ENCODE data around the gene ENTR1.
A peak's percentile ranks its signal among the peaks of the same experiment; 100 is the strongest.

ENTR1 gene, protein sequence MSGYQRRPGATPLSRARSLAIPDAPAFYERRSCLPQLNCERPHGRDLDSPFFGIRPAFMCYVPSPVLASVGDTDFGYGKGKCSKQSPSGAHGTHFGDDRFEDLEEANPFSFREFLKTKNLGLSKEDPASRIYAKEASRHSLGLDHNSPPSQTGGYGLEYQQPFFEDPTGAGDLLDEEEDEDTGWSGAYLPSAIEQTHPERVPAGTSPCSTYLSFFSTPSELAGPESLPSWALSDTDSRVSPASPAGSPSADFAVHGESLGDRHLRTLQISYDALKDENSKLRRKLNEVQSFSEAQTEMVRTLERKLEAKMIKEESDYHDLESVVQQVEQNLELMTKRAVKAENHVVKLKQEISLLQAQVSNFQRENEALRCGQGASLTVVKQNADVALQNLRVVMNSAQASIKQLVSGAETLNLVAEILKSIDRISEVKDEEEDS

DNA sequence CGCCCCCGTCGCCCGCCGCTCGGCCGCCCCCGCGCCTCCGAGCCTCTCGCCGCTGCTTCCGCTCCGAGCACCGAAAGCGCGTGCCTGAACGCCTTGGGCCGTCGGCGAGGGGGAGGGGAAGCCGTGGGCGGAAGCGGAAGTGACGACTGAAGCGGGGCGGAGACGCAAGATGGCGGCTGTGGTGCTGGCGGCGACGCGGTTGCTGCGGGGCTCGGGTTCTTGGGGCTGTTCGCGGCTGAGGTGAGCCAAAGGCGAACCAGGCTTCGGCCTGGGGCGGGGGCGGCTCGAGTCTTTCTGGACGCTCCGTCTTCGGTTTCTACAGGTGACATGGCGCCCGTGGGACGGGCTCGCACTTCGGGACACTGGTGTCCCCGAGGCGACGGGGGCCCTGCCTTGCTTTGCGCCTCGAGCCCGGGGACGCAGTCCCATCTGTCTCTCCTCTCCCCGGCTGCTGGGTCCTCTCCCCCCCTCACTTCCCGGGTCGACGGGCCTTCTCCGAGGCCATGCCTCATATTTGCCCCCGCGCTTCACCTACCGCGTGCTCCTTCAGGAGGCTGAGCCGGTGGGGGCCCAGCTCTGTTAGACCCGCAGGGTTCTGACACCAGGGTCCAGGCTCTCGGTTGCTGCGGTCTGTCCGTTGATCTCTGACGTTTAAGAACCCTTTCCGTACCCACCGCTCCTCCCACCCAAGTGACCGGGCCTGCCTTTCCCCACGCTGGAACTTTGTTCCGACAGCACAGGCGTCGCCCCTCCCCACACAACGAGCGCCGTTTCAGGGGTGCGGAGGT lies at the start of gene ENTR1, which contains the start of gene PMPCA:
Gene ENTR1 (minus strand): TSS at position 115 of the 788 bp plus-strand sequence. CDS start 217 bp downstream, outside the sequence.
Gene PMPCA (plus strand): TSS at position 159 of the 788 bp plus-strand sequence. CDS start 11 bp downstream, at position 170.
- Mint-ChIP-seq H3K27ac (peak within 1 kb of the TSS; percentile 99), H3K27me3 (no peaks in the 10 kb centered on the region), H3K4me1 (peaks cover 31 to 52% of the 10 kb centered on the region in 2 donors), H3K4me3 (peak within 1 kb of the TSS; percentile 96 to 97), H3K36me3 (peaks cover 49 to 51% of the 10 kb centered on the region in 2 donors), H3K9me3 (no peaks in the 10 kb centered on the region)
- ATAC-seq (replicated peaks) (peak; percentile 81 to 88), DNase-seq (peak; percentile 90)

DNA sequence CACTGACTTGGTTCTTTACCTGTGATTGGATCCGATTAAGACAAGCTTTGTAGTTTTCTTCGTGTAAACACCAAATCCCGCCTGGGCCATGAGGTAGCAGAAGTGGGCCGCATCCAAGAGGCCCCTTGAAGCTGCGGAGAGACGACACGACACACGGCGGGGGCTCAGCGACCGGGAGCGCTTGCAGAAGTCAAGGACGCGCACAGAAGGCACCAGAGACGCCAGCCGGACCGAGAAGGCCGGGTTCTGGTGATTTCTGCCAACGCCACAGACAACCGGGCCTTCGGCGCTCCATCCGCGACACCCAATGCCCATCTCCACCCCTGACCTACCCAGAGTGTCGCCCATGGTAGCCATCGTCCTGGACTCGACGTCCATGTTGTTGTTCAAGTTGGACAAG lies 49.0 kb upstream of the ENTR1 start:
- Mint-ChIP-seq H3K9me3 (no peaks in the 10 kb centered on the region), H3K27ac (peak overlapping the region; percentile 14)
- DNase-seq: no peak

DNA sequence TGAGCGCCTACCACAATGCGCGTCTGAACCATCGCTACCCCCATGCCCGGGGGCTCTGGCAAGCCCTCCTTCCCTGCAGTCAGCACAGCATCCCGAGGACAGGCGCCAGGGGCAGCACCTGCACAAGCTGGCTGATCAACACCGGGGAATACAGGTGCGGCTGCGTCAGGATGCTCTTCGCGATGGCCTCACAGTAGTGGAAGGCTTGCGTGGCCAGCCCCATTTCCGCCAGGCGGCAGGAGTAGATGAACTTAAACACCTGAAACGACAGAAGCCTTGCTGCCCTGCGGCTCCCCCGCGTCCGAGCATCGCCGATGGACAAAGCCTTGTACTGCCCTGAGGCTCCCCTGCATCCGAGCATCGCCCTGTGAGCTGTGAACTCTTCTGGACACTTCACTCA lies 46.9 kb upstream of the ENTR1 start:
- ATAC-seq (replicated peaks): no peak
- Mint-ChIP-seq H3K4me3 (no peak overlapping the region), H3K36me3 (peaks cover 42 to 65% of the 10 kb centered on the region in 2 donors), H3K4me1 (no peaks in the 10 kb centered on the region), H3K27me3 (no peaks in the 10 kb centered on the region), H3K27ac (no peak overlapping the region), H3K9me3 (no peaks in the 10 kb centered on the region)
- no peak for DNase-seq

More for the DNA sequence above, 49.0 kb upstream of the ENTR1 start:
- Mint-ChIP-seq H3K27me3 (no peaks in the 10 kb centered on the region), H3K4me1 (no peaks in the 10 kb centered on the region), H3K4me3 (no peak overlapping the region), H3K36me3 (peaks cover 34 to 70% of the 10 kb centered on the region in 2 donors)
- ATAC-seq (replicated peaks): no peak

DNA sequence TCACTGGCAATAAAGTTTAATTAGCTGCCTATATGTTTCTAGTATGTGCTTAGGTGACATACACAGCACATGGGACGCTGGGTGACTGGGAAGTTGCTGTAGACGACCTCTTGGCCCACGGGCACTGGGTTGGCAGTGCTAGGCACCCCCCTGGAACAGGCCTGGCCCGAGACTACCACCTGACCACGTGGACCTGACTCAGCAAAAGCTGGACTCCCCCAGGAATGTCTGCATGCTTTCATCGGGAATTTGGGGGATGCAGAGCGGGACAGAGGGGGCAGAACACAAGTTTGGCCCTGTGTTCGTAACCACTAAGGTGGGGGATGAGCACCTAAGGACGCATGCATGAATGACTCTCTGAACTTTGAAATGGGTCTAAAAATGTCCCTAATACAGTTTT lies 45.8 kb upstream of the ENTR1 start:
- DNase-seq (no peak), ATAC-seq (replicated peaks) (no peak)
- H3K36me3 Mint-ChIP-seq: peaks cover 39 to 62% of the 10 kb centered on the region in 2 donors
- no peaks in the 10 kb centered on the region for H3K9me3 Mint-ChIP-seq
- no peak overlapping the region for H3K4me3 Mint-ChIP-seq
- H3K27ac Mint-ChIP-seq: no peak overlapping the region
- H3K4me1 Mint-ChIP-seq: no peaks in the 10 kb centered on the region
- no peaks in the 10 kb centered on the region for H3K27me3 Mint-ChIP-seq

DNA sequence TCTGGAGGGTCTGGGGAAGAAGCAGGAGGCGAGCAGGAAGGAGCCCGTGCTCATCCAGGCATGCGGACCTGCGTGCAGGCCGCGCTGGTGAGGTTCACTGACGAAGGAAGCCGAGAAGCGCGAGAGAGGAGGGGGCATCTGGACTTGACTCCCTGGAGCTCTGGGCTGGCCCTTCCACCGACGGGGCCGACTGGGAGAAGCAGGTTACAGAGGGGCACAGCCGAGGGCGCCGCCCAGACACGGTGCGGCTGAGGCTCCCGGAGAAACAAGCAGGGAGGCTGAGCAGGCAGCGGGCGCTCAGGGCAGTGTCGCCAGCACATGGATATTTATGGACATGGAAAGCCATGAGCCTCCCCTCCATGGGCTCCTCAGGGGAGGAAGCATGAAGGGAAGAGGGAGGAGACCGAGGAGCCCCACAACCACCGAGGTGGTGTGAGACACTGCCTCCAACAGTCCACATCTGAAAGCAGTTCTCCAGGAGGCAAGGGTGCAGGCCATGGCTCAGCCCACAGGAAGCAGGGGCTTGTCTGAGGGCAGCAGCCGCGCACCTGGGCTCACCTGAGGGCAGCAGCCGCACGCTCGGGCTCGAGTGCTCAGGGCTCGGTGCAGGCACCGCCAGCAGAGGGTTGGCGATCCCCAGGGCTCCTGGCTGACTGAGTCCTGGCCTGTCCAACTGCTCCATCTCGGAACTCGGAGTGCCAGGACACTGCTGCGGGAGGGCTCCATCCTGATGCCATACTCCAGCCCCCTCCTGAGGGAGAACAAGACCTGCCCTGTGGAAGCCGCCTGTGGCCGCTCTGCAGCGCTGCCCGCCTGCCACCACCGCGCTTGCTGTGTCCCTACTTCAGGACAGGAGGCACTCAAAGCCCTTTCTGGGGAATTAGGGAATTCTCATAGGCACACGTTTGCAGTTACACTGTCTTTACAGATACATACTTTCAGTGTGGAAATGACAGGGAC lies 44.9 kb upstream of the ENTR1 start:
- H3K27ac Mint-ChIP-seq: no peak overlapping the region
- no peaks in the 10 kb centered on the region for H3K9me3 Mint-ChIP-seq
- H3K4me1 Mint-ChIP-seq: no peaks in the 10 kb centered on the region
- ATAC-seq (replicated peaks) (no peak), DNase-seq (no peak)
- H3K4me3 Mint-ChIP-seq: peak overlapping the region in 1 of 2 donors; percentile 37
- H3K27me3 Mint-ChIP-seq: no peaks in the 10 kb centered on the region
- peaks cover 48 to 65% of the 10 kb centered on the region in 2 donors for H3K36me3 Mint-ChIP-seq

DNA sequence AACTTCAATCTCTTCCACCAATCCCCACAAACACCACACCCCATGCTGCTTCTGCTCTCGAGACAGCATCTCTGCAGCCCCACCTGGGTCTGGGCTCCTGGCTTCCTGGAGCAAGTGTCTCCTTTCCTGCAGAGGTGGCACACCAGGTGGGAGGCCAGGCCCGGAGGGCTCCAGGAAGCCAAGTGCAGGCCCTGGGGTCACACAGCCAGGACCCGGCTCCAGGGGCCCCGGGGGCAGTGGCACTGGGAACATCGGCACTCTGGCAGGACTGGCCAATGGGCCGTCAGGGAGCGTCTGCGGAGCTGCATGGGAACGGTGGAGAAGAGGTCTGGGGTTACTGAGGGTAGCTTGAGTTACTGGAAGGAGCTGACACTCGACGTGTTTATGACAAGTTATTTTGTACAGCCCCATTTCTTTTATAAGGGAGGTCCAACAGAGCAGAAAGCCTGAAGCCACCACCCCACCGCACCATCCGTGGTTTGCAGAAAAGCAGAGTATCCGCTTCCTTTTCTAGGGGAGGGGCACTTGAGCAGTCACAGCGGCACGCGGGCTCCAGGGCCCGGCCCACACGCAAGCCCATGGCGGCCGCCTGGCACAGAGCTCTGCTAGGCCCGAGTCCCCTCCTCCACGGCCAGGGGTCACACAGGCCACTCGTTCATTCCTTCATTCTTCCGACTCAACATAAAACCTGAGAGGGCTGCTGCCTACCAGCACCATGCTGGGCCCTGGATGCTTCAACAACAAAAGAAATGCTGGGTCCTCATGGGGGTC lies 43.8 kb upstream of the ENTR1 start:
- no peaks in the 10 kb centered on the region for H3K27me3 Mint-ChIP-seq
- peaks cover 45 to 63% of the 10 kb centered on the region in 2 donors for H3K36me3 Mint-ChIP-seq
- H3K27ac Mint-ChIP-seq: no peak overlapping the region
- no peaks in the 10 kb centered on the region for H3K9me3 Mint-ChIP-seq
- ATAC-seq (replicated peaks) (no peak), DNase-seq (no peak)
- H3K4me3 Mint-ChIP-seq: no peak overlapping the region
- no peaks in the 10 kb centered on the region for H3K4me1 Mint-ChIP-seq

DNA sequence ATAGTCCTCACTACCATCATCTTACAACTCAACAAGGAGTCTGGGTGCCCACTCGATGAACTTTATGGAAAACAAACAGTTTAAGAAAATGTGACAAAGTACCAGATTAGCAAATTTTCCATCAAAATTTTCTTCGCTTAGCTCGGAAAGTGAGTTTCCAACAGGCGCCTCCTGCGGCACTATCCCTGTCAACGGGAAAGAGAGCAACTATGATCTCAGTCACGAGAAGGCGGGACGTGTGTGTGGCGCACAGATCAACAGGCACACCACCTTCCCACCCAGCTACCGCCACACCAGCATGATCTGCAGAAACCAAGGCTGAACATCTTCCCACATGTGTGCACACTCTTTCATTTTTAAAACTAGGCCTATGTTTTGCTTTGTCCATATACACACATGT lies 42.9 kb upstream of the ENTR1 start:
- peak overlapping the region; percentile 10 for H3K27ac Mint-ChIP-seq
- DNase-seq (no peak), ATAC-seq (replicated peaks) (no peak)
- H3K27me3 Mint-ChIP-seq: no peaks in the 10 kb centered on the region
- peaks cover 41 to 64% of the 10 kb centered on the region in 2 donors for H3K36me3 Mint-ChIP-seq
- H3K4me1 Mint-ChIP-seq: no peaks in the 10 kb centered on the region
- H3K4me3 Mint-ChIP-seq: no peak overlapping the region
- no peaks in the 10 kb centered on the region for H3K9me3 Mint-ChIP-seq

DNA sequence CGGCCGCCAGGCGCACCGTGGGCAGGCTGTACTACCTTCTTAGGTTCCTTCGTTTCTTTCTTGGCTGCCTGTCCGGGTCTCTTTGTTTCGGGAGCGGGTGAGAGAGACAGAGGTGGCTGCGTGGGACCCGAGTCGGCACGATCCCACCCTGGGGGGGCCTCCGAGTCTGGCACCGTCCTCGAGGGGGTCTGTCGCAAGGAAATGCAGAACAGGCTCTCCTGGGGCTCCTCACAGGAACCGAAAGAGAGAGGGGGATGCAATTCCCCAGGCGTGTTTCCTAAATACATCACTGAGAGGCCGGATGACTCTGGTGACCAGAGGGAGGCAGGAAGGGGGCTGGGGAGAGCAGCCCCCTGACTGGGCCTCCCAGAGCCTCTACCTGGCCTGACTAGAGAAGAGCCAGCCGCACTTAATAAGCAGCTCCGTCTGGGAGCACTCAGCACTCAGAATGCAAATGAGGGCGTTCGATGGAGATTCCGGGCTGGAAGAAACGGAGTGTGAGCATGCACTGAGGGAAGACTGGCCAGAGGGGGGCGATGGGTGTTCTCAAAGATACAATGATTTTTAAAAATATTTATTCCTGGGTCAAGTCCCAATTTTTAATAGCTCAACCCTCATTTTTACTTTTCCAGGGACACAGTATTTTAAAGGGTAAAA lies 40.9 kb upstream of the ENTR1 start:
- Mint-ChIP-seq H3K4me1 (no peaks in the 10 kb centered on the region), H3K9me3 (no peaks in the 10 kb centered on the region), H3K27me3 (no peaks in the 10 kb centered on the region), H3K4me3 (no peak overlapping the region), H3K36me3 (peaks cover 52 to 74% of the 10 kb centered on the region in 2 donors), H3K27ac (peak overlapping the region; percentile 66)
- ATAC-seq (replicated peaks): no peak
- no peak for DNase-seq

DNA sequence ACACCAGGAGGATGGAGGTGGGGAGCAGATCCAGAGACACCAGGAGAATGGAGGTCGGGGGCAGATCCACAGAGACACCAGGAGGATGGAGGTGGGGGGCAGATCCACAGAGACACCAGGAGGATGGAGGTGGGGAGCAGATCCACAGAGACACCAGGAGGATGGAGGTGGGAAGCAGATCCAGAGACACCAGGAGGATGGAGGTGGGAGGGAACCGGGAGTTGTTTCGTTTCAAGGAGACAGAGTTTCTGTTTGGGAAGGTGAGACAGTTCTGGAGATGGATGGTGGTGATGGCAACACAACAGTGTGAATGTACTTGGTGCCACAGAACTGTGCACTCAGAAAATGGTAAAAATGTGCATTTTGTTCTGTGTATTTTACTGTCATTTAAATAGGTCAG lies 38.2 kb upstream of the ENTR1 start:
- no peaks in the 10 kb centered on the region for H3K9me3 Mint-ChIP-seq
- no peaks in the 10 kb centered on the region for H3K4me1 Mint-ChIP-seq
- DNase-seq (no peak), ATAC-seq (replicated peaks) (no peak)
- no peak overlapping the region for H3K4me3 Mint-ChIP-seq
- peaks cover 50 to 69% of the 10 kb centered on the region in 2 donors for H3K36me3 Mint-ChIP-seq
- no peak overlapping the region for H3K27ac Mint-ChIP-seq
- H3K27me3 Mint-ChIP-seq: no peaks in the 10 kb centered on the region

DNA sequence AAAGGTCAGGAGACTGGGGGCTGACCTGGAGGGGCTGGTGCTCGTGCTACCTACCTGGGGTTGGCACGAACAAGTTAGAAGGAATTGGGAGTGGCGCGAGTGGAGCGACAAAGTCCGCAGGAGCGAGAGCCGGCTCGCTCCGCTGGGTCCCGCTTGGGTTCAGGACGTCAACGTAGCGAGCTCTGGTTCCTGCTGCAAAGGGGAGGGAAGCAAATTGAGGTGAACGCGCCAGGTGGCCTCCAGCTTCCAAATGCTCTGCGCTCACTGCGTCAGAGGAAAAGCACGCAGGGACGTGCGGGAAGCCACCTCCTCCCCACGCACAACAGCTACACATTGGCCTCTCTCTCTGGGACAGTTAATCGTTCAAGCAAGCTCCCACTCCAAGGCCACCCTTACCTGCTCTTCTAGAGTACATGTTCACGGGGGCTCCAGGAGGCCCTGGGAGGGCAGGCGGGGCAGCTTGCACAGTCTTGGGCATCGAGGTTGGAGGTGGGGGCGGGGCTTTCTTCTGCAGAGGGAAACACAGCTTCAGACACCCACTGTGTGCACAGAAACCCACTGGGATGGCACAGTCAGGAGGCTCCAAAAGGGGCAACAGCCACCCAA lies 36.9 kb upstream of the ENTR1 start:
- Mint-ChIP-seq H3K36me3 (peaks cover 51 to 74% of the 10 kb centered on the region in 2 donors), H3K4me1 (peaks cover 0 to under 1% of the 10 kb centered on the region in 2 donors), H3K9me3 (no peaks in the 10 kb centered on the region), H3K4me3 (no peak overlapping the region), H3K27me3 (no peaks in the 10 kb centered on the region), H3K27ac (peak overlapping the region; percentile 3)
- ATAC-seq (replicated peaks) (no peak), DNase-seq (no peak)

DNA sequence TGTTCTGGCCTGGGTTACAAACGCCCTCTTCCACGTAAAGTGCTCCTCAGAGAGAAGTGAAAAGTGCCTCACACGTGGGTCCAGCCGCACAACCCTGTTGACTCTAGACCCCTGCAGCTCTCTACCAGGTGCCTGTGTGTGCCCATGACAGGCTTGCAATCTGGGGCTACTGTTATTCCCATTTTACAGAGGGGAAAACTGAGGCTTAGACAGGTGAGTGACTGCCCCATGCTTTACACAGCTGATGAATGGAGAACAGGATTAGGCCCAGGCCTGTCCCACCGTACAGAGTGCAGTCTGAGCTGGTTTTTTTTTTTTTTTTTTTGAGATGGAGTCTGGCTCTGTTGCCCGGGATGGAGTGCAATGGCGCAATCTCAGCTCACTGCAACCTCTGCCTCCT lies 35.4 kb upstream of the ENTR1 start:
- no peak for DNase-seq
- H3K9me3 Mint-ChIP-seq: no peaks in the 10 kb centered on the region
- no peaks in the 10 kb centered on the region for H3K27me3 Mint-ChIP-seq
- no peak overlapping the region for H3K4me3 Mint-ChIP-seq
- no peak overlapping the region for H3K27ac Mint-ChIP-seq
- no peak for ATAC-seq (replicated peaks)
- H3K4me1 Mint-ChIP-seq: peaks cover 3 to 7% of the 10 kb centered on the region in 2 donors
- H3K36me3 Mint-ChIP-seq: peaks cover 56 to 78% of the 10 kb centered on the region in 2 donors

DNA sequence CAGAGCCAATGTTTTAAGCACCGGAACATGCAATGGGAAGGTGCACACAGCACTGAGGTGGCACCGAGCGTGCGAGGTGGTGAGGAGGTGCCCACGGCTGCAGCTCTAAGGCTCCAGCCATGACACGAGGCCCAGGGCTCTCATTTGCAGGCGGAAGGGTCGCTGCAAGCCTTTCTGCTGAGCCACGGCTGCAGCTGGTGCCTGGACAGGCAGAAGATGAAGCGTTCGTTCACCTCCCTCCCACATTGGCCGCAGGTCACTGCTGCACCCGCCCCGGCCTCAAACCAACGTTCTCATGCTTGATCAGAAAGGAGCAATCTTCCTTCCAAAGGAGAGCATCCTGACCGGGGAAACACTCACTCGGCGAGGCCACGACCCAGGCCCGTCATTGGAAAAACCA lies 33.7 kb upstream of the ENTR1 start:
- H3K4me1 Mint-ChIP-seq: peaks cover 11 to 13% of the 10 kb centered on the region in 2 donors
- DNase-seq (no peak), ATAC-seq (replicated peaks) (no peak)
- H3K27ac Mint-ChIP-seq: no peak overlapping the region
- H3K36me3 Mint-ChIP-seq: peaks cover 51 to 71% of the 10 kb centered on the region in 2 donors
- H3K27me3 Mint-ChIP-seq: no peaks in the 10 kb centered on the region
- H3K9me3 Mint-ChIP-seq: no peaks in the 10 kb centered on the region
- H3K4me3 Mint-ChIP-seq: no peak overlapping the region
